ENCODE results near the gene LCP1.

GRCh38 chr13:46086985-46087384 is 95.0 kb downstream of the LCP1 start:
- TF ChIP-seq FOXM1 (IDR thresholded peaks at IDR 0.05; ENCODE audit: low read depth) (no peak), CTCF (IDR thresholded peaks at IDR 0.05) (no peak), GABPA (IDR thresholded peaks at IDR 0.05; ENCODE audit: low read depth) (no peak), REST (IDR thresholded peaks at IDR 0.05; ENCODE audit: low read depth, low read length) (no peak), SIN3A (IDR thresholded peaks at IDR 0.05; ENCODE audit: borderline replicate concordance, low read depth, low read length) (no peak), YY1 (IDR thresholded peaks at IDR 0.05; ENCODE audit: low read depth) (no peak)
